ENCODE results near the gene LARP4B.
A peak's percentile ranks its signal among the peaks of the same experiment; 100 is the strongest.

The LARP4B gene

GRCh38 chr10:931326-932318, at the start of gene LARP4B:
TSS of gene LARP4B (minus strand) at chr10:931705. CDS start at chr10:885721, 45,984 bp downstream.
- peak; percentile 94 for DNase-seq (ENCODE audit: low read depth, low spot score)

- no peak for DNase-seq (ENCODE audit: low read depth, low spot score)
These were observed 49.1 kb upstream of the LARP4B start for GRCh38 chr10:980468-981093.

DNA sequence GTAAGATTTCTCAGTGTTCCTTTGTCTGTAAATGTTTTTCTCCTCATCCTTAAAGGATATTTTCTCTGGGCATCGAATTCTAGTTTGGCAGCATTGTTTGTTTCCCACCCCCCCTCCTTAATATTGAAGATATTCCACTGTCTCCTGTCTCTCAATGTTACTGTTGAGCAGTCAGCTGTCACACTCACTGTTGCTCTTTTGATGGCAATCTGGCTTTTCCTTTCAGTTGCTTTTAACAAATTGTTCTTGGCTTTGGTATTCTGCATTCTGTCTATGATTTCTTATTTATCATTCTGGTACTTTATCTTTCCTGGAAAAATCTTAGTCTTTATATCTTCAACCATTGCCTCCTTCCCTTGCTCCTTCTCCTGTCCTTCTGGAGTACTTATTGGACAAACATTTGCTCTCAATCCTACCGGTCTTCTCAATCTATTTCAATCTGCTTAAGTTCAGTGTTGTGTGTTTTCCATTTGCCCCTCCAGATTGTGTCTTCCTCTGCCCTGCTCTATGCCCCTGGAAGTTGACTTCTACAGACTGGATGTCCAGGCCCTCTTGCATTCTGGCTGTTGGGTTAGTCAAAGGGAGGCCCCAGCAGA, 47.4 kb upstream of the LARP4B start:
- no peak for DNase-seq (ENCODE audit: low read depth, low spot score)

- DNase-seq (ENCODE audit: low read depth, low spot score): no peak
These were observed 44.8 kb upstream of the LARP4B start for GRCh38 chr10:976316-976715.

DNA sequence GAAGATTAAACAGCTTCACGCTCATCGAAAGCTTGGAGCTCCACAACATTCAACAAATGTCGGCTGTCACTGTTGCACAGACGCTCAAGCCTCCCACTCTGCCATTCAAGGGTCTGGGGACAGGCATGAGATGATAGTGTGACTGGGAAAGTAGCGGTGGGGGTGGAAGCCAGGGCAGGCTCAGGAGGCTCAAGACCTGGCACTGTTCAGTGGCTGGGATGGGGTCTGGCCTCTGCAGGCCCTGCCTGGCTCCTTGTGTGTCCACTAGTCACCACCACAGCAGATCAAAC, 43.2 kb upstream of the LARP4B start:
- DNase-seq (ENCODE audit: low read depth, low spot score): no peak

DNA sequence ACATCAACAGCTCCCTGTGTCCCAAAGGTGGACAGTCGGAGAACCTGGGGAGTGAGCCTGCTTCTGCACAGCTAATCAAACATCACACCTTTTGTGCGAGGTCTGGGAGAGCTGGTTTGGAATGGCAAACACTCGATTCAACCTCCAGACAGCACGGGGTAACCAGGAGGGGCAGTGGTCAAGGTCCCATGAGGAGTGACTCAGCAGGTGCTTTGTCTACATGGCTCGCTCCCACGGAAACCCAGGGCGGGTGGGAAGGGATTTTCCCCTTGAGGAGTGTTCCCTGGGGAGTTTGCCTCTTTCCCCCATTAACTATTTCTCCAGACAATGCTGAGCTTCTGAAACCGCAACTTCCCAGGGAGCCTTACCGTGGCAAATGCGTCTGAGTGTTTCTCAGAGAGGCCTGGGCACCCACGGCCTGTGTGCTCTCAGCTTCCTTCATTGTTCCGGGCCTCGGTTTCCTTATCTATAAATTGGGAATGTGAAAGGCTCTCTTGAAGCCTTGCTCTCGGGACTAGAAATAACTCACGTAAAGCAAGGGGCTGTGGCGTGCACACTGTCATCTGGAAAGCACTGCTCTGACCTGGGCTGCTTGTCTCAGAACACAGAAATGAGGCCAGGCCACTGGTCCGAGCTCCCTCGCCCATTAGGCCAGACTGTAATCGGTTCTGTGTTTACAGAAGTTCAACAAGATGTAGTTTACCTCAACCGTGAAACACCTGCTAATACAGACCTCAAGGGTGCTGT, 42.7 kb upstream of the LARP4B start:
- DNase-seq (ENCODE audit: low read depth, low spot score): no peak

DNA sequence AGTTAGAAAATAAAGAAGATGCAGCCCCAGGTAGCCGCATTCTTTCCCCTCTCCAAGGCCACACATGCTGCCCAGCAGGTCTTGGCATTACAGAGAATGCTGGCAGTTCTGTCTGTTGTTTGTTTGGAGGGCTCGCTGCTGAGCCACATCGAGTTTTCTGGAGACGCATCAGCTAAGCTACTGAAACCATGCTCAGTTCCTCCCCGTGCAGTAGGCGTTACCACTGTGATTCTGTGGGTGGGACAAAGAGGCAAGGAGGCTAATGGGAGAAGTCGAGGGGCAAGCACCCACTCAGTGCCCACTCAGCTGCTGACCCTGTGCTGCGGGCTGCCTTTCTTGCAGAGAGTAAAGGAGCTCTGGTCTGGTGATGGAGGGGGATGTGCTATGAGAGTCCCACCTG, 41.3 kb upstream of the LARP4B start:
- no peak for DNase-seq (ENCODE audit: low read depth, low spot score)

- DNase-seq (ENCODE audit: low read depth, low spot score): no peak
These were observed 40.1 kb upstream of the LARP4B start for GRCh38 chr10:971613-972012.

- DNase-seq (ENCODE audit: low read depth, low spot score): no peak
These were observed 39.6 kb upstream of the LARP4B start for GRCh38 chr10:971150-971542.

GRCh38 chr10:970311-971149, 39.0 kb upstream of the LARP4B start:
- no peak for DNase-seq (ENCODE audit: low read depth, low spot score)

- no peak for DNase-seq (ENCODE audit: low read depth, low spot score)
These were observed 38.1 kb upstream of the LARP4B start for GRCh38 chr10:969473-970150.

GRCh38 chr10:968546-969199, 37.2 kb upstream of the LARP4B start:
- no peak for DNase-seq (ENCODE audit: low read depth, low spot score)

DNA sequence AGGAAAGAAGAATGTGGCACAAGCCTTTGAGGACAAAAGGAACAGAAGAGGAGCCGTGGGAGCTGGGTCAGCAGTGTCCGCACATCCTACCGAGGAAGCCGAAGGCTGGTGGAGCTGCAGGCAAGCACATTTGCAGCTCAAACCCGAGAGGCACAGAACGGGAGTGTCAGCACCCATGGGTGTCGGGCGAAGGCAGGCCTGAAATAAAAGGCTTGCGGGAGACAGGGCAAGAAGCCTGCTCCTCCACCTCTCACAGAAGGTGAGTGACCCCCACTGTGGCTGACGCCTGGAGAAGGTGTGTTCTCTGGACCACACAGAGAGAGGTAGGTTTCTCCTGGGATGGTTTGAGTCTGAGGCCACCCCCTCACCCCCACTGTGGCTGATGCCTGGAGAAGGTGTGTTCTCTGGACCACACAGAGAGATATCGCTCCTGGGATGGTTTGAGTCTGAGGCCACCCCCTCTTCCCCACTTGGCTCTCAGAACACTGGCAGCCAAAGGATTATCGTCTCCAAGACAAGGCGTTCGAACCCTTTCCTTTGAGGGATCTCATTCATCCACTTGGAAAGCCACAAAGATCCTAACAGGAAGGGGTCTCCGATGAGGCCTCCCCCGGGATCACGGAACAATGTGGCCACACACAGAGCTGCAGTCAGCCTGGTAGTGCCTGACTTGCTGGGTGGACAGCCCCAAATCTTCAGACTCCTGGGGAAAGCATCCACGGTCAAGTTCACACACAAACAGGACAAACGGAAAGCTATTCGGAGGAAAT, 35.1 kb upstream of the LARP4B start:
- DNase-seq (ENCODE audit: low read depth, low spot score): no peak

DNA sequence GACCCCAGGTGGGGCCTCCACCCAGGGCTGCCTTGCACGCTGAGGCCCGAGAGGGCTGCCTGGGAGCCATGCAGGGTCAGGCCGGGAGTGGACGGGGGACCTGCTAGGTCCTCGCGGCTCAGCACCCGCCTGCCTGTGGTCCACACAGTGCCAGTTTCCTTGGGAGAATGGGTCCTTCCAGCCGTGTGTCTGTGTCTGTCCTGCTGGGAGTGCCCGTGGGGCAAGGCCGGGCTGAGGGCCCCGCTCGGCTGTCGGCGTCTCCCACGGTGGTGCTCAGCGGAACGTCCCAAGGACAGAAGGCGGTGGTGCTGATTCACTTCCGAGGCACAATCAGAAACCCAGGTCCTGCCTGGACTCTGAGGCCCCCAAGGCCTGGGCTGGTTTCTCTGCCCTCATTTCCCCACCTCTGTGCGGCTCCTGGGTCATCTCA, 33.5 kb upstream of the LARP4B start:
- no peak for DNase-seq (ENCODE audit: low read depth, low spot score)

DNA sequence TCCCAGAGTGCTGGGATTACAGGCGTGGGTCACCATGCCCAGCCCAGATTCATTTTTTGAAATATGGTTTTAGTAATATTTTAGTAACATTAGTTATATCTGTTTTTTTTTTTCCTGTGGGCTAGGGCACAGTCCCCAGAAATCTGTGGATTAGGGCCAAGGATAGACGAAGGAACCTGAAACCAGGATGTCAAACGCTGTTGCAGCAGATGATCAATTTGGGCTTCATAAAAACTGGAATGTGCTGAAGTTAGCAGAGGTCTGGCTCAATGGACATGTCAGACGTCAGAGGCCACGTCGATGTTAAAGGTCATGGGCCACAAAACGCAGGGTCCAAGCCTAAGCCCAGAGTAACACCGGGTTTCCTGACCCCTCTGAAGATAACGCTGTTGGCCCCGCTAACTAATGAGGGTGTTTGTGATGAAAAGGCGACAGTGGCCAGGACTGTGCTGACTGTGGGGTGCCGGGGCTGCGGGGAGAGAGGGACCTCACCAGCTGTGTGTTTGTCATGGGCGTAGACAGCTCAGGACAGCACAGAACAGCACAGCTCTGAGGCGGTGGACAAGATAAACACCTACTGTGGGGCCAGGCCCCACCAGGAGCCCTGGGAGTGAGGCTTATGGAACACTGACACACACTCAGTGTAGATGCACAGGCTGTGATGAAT, 32.9 kb upstream of the LARP4B start:
- no peak for DNase-seq (ENCODE audit: low read depth, low spot score)

DNA sequence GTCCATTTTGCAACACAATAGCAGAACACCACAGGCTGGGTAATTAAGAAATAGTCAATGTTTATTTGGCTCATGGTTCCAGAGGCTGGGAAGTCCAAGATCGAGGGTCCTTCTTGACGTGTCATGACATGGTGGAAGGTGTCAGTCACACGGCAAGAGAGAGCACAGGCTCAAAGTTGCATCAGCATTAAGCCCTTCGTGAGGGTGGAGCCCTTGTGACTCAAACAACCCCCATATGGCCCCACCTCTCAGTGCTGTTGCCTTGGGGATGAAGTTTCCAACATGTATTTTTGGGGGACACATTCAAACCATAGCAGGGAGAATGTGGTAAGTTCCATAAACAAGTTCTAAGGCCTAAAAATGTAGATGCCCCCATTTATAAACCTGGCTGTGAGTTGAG, 32.1 kb upstream of the LARP4B start:
- DNase-seq (ENCODE audit: low read depth, low spot score): no peak

GRCh38 chr10:963186-963585, 31.7 kb upstream of the LARP4B start:
- no peak for DNase-seq (ENCODE audit: low read depth, low spot score)

- DNase-seq (ENCODE audit: low read depth, low spot score): no peak
These were observed 30.8 kb upstream of the LARP4B start for GRCh38 chr10:962342-962741.

- no peak for DNase-seq (ENCODE audit: low read depth, low spot score)
These were observed 27.4 kb upstream of the LARP4B start for GRCh38 chr10:958856-959255.

All from smooth muscle cell of the brain vasculature (primary cell).